MCF 10A (cell line): ENCODE measurements around the gene ANKRD44. TPM values are rescaled to one million over a fixed set of nuclear protein-coding genes. Genes with fewer than 3 reads are reported as not detected.

Source experiments
- BruUV-seq: library from RNA; stranded (reverse); fragments of 400-500 nt; replicated peaks from 2 replicates; lab custom pipeline; 2021; lab: Mats Ljungman, UMichigan
- CTCF ChIA-PET: fragments of 300-600 bp; sonication (Branson Sonifier 250); formaldehyde crosslinking; extraction: SDS; loops from one replicate; lab custom pipeline; 2021; ENCODE audit warnings: antibody characterized with exemption, inconsistent platforms; lab: Yijun Ruan, JAX
- POLR2A ChIA-PET: fragments of 300-600, 350-650 bp; sonication (Branson Sonifier 250); formaldehyde crosslinking; extraction: SDS; loops from one replicate; lab custom pipeline; 2020; ENCODE audit warnings: antibody characterized with exemption, inconsistent platforms; lab: Yijun Ruan, JAX
- DNase-seq: peaks from one replicate; pipeline ENCODE4 v3.0.0-alpha.2; 2018; ENCODE audit not compliant: unreplicated experiment
- H3K27ac Mint-ChIP-seq: one replicate; pipeline ENCODE4 v1.8.0; 2022; ENCODE audit warnings: mild to moderate bottlenecking, low read depth, mixed read lengths; ENCODE audit not compliant: unreplicated experiment
- H3K27me3 Mint-ChIP-seq: one replicate; pipeline ENCODE4 v1.8.0; 2022; ENCODE audit warnings: mixed read lengths; ENCODE audit not compliant: insufficient read depth, unreplicated experiment
- H3K36me3 Mint-ChIP-seq: one replicate; pipeline ENCODE4 v1.8.0; 2022; ENCODE audit warnings: mild to moderate bottlenecking, moderate library complexity, mixed read lengths; ENCODE audit not compliant: insufficient read depth, unreplicated experiment
- H3K4me1 Mint-ChIP-seq: one replicate; pipeline ENCODE4 v1.8.0; 2022; ENCODE audit warnings: mixed read lengths; ENCODE audit not compliant: insufficient read depth, unreplicated experiment
- H3K4me3 Mint-ChIP-seq: one replicate; pipeline ENCODE4 v1.8.0; 2022; ENCODE audit warnings: mild to moderate bottlenecking, moderate library complexity, mixed read lengths; ENCODE audit not compliant: unreplicated experiment
- H3K9me3 Mint-ChIP-seq: one replicate; pipeline ENCODE4 v1.8.0; 2022; ENCODE audit warnings: mixed read lengths; ENCODE audit not compliant: unreplicated experiment
- intact Hi-C: fragments of 100-400 bp; cut with micrococcal nuclease; formaldehyde crosslinking; loops from 2 replicates; pipeline ENCODE4 v1.14.1; 2022
- total RNA-seq: library from RNA; stranded (reverse); gene quantifications from 2 replicates; pipeline ENCODE4 v1.2.3, GENCODE V29; 2022
- TF ChIP-seq, protein P1 (sequence below): fragments of 200-600 bp; IDR thresholded peaks from one replicate; pipeline ENCODE4 v1.8.0; 2022; ENCODE audit warnings: antibody characterized with exemption, mild to moderate bottlenecking; ENCODE audit not compliant: unreplicated experiment

The ANKRD44 gene
- total RNA-seq, 1 experiment from 2014 or later: 6.9 TPM

DNA sequence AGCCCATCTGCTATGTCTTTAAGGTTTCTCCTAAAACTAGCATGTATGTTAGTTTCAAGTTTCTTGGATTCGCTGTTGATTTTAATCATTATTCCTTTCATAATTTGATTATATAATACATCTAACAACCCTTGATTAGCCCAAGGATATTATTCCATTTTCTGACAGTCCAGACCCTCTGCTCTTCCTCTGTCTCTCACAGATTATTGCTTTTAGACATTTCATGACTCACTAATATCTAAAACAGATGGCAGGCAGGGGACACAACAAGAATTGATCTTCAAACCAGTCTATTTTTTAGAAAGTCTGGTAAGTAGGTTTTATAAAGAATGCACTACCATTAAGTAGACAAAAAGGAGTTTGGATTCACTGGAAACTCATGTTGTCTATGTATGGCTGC lies 162.2 kb downstream of the ANKRD44 start:
- Mint-ChIP-seq H3K36me3 (no peaks in the 10 kb centered on the region), H3K4me1 (no peaks in the 10 kb centered on the region), H3K4me3 (no peak overlapping the region), H3K27me3 (no peaks in the 10 kb centered on the region), H3K9me3 (no peaks in the 10 kb centered on the region), H3K27ac (no peak overlapping the region)
- DNase-seq: no peak
- ChIA-PET POLR2A (no interaction called here), CTCF (interaction anchor here (1.0 to 1.7 kb wide), 3 partner anchors 11 to 299 kb away, joined by 3 to 7 read pairs (median 4); no protein-coding TSS in a partner anchor)
- intact Hi-C loops: no loop called here
- TF ChIP-seq, protein P1, sequence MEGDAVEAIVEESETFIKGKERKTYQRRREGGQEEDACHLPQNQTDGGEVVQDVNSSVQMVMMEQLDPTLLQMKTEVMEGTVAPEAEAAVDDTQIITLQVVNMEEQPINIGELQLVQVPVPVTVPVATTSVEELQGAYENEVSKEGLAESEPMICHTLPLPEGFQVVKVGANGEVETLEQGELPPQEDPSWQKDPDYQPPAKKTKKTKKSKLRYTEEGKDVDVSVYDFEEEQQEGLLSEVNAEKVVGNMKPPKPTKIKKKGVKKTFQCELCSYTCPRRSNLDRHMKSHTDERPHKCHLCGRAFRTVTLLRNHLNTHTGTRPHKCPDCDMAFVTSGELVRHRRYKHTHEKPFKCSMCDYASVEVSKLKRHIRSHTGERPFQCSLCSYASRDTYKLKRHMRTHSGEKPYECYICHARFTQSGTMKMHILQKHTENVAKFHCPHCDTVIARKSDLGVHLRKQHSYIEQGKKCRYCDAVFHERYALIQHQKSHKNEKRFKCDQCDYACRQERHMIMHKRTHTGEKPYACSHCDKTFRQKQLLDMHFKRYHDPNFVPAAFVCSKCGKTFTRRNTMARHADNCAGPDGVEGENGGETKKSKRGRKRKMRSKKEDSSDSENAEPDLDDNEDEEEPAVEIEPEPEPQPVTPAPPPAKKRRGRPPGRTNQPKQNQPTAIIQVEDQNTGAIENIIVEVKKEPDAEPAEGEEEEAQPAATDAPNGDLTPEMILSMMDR: no peak
- no TSS peak for BruUV-seq

GRCh38 chr2:197147942-197148341 lies 162.6 kb downstream of the ANKRD44 start:
- BruUV-seq: no TSS peak
- intact Hi-C loops: no loop called here
- no peaks in the 10 kb centered on the region for H3K4me1 Mint-ChIP-seq
- H3K4me3 Mint-ChIP-seq: no peak overlapping the region
- H3K9me3 Mint-ChIP-seq: no peaks in the 10 kb centered on the region
- no peak overlapping the region for H3K27ac Mint-ChIP-seq
- no peaks in the 10 kb centered on the region for H3K36me3 Mint-ChIP-seq
- CTCF ChIA-PET: interaction anchor here (0.6 kb wide), 1 partner anchor 1069 kb away, joined by 3 read pairs; no protein-coding TSS in a partner anchor
- no peaks in the 10 kb centered on the region for H3K27me3 Mint-ChIP-seq
- POLR2A ChIA-PET: no interaction called here
- TF ChIP-seq, protein P1: no peak
- no peak for DNase-seq

GRCh38 chr2:197146995-197147394 lies 163.6 kb downstream of the ANKRD44 start:
- BruUV-seq: no TSS peak
- intact Hi-C loops: no loop called here
- Mint-ChIP-seq H3K27ac (no peak overlapping the region), H3K27me3 (no peaks in the 10 kb centered on the region), H3K4me3 (no peak overlapping the region), H3K36me3 (no peaks in the 10 kb centered on the region), H3K4me1 (no peaks in the 10 kb centered on the region), H3K9me3 (no peaks in the 10 kb centered on the region)
- TF ChIP-seq, protein P1: no peak
- POLR2A ChIA-PET: no interaction called here
- no peak for DNase-seq
- CTCF ChIA-PET: no interaction called here

- DNase-seq: no peak
- H3K4me3 Mint-ChIP-seq: no peak overlapping the region
- no peaks in the 10 kb centered on the region for H3K9me3 Mint-ChIP-seq
- TF ChIP-seq, protein P1: no peak
- BruUV-seq: no TSS peak
- POLR2A ChIA-PET: no interaction called here
- intact Hi-C loops: no loop called here
- no peak overlapping the region for H3K27ac Mint-ChIP-seq
- no peaks in the 10 kb centered on the region for H3K27me3 Mint-ChIP-seq
- H3K4me1 Mint-ChIP-seq: no peaks in the 10 kb centered on the region
- H3K36me3 Mint-ChIP-seq: no peaks in the 10 kb centered on the region
- CTCF ChIA-PET: interaction anchor here (0.8 to 1.0 kb wide), 2 partner anchors 22 to 23 kb away, joined by 3 read pairs; no protein-coding TSS in a partner anchor
Observed at GRCh38 chr2:197145471-197146056, 165.0 kb downstream of the ANKRD44 start.
